ENCODE measurements around the gene ZNF428.

The ZNF428 gene

GRCh38 chr19:43560687-43561086 lies 58.7 kb downstream of the ZNF428 start:
- TF ChIP-seq, protein P1, sequence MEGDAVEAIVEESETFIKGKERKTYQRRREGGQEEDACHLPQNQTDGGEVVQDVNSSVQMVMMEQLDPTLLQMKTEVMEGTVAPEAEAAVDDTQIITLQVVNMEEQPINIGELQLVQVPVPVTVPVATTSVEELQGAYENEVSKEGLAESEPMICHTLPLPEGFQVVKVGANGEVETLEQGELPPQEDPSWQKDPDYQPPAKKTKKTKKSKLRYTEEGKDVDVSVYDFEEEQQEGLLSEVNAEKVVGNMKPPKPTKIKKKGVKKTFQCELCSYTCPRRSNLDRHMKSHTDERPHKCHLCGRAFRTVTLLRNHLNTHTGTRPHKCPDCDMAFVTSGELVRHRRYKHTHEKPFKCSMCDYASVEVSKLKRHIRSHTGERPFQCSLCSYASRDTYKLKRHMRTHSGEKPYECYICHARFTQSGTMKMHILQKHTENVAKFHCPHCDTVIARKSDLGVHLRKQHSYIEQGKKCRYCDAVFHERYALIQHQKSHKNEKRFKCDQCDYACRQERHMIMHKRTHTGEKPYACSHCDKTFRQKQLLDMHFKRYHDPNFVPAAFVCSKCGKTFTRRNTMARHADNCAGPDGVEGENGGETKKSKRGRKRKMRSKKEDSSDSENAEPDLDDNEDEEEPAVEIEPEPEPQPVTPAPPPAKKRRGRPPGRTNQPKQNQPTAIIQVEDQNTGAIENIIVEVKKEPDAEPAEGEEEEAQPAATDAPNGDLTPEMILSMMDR (IDR thresholded peaks at IDR 0.05; ENCODE audit: insufficient read depth, low read length, poor library complexity, severe bottlenecking), result no peak
- Histone ChIP-seq H3K27me3 (replicated peaks; ENCODE audit: control insufficient read depth, insufficient read depth, low read length) (no peaks in the 10 kb centered on the region), H3K4me3 (replicated peaks; ENCODE audit: low read depth, low read length) (no peak overlapping the region), H3K36me3 (ENCODE audit: control insufficient read depth, insufficient read depth, low read length) (peaks cover 8% of the 10 kb centered on the region)
- DNase-seq (ENCODE audit: extremely low read depth, insufficient read length), result no peak
